T-cell (primary cell): ENCODE data around the gene GAK. TPM values are rescaled to one million over a fixed set of nuclear protein-coding genes. Genes with fewer than 3 reads are reported as not detected.

Source experiments
- ATAC-seq, 4 experiments: fragments of 200-7000 bp in 3 of 4; fragments of 150-1000 bp in 1 of 4; cut with Tn5 transposase; replicated peaks in 1 of 4; 1 replicate in 3 of 4; 2 replicates in 1 of 4; pipeline ENCODE4 v1.10.0; 2021; ENCODE audit warnings: moderate library complexity in 3 of 4, mild to moderate bottlenecking in 2 of 4, moderate number of reproducible peaks in 1 of 4
- CTCF ChIA-PET, 2 donors: fragments of 300-600 bp; sonication (Branson Sonifier 250); formaldehyde crosslinking; loops; one replicate each; lab custom pipeline; 2022; ENCODE audit warnings: antibody characterized with exemption in 2 of 2; lab: Charles Lee
- POLR2A ChIA-PET, 2 donors: fragments of 300-600 bp; sonication (Branson Sonifier 250); formaldehyde crosslinking; loops; one replicate each; lab custom pipeline; 2022; ENCODE audit warnings: antibody characterized with exemption in 2 of 2; lab: Charles Lee
- DNase-seq, 35 experiments: peaks; one replicate each; pipeline versions ENCODE4 v3.0.0 to v3.0.0-alpha.2; 2013 to 2023
- H3K27ac ChIP-seq: one replicate; pipeline ENCODE4 v1.5.1; 2013; ENCODE audit warnings: low read length
- H3K27me3 ChIP-seq, 2 experiments: replicated peaks in 1 of 2; 1 replicate in 1 of 2; 2 replicates in 1 of 2; pipeline versions ENCODE4 v1.6.1 to v1.7.0; 2013; ENCODE audit warnings: low read length in 1 of 2, mixed read lengths in 1 of 2; ENCODE audit not compliant: control insufficient read depth in 2 of 2, insufficient read depth in 2 of 2; ENCODE audit errors: extremely low read depth in 1 of 2
- H3K36me3 ChIP-seq, 2 donors: 1 replicate in 1 of 2; 2 replicates in 1 of 2; pipeline versions ENCODE4 v1.6.1 to v1.7.0; 2013; ENCODE audit warnings: low read length in 1 of 2; ENCODE audit not compliant: control insufficient read depth in 2 of 2, insufficient read depth in 1 of 2; ENCODE audit errors: extremely low read depth in 1 of 2
- H3K4me1 ChIP-seq, 2 experiments: 1 replicate in 1 of 2; 2 replicates in 1 of 2; pipeline versions ENCODE4 v1.6.1 to v1.7.0; 2013; ENCODE audit warnings: low read length in 2 of 2, mixed read lengths in 1 of 2; ENCODE audit not compliant: insufficient read depth in 2 of 2, control insufficient read depth in 1 of 2; ENCODE audit errors: extremely low read depth in 1 of 2
- H3K4me3 ChIP-seq, 2 donors: 1 replicate in 1 of 2; 2 replicates in 1 of 2; pipeline versions ENCODE4 v1.5.1 to v1.7.0; 2013; ENCODE audit warnings: mild to moderate bottlenecking in 2 of 2, low read length in 1 of 2, moderate library complexity in 1 of 2; ENCODE audit not compliant: control insufficient read depth in 1 of 2; ENCODE audit errors: extremely low read depth in 1 of 2
- H3K9me3 ChIP-seq: 2 replicates; pipeline ENCODE4 v1.7.0; 2013
- H3K27ac Mint-ChIP-seq, 2 donors: one replicate each; pipeline ENCODE4 v1.8.0; 2020 to 2021; ENCODE audit warnings: mild to moderate bottlenecking in 2 of 2, mixed read lengths in 2 of 2
- H3K27me3 Mint-ChIP-seq, 2 donors: one replicate each; pipeline ENCODE4 v1.8.0; 2021 to 2022; ENCODE audit warnings: mixed read lengths in 2 of 2
- H3K36me3 Mint-ChIP-seq: one replicate; pipeline ENCODE4 v1.8.0; 2021; ENCODE audit warnings: mixed read lengths
- H3K4me1 Mint-ChIP-seq, 3 donors: one replicate each; pipeline ENCODE4 v1.8.0; 2020 to 2022; ENCODE audit warnings: mixed read lengths in 3 of 3, mild to moderate bottlenecking in 1 of 3
- H3K4me3 Mint-ChIP-seq, 3 donors: one replicate each; pipeline ENCODE4 v1.8.0; 2020 to 2022; ENCODE audit warnings: mild to moderate bottlenecking in 3 of 3, mixed read lengths in 3 of 3, moderate library complexity in 3 of 3
- H3K9me3 Mint-ChIP-seq, 3 donors: one replicate each; pipeline ENCODE4 v1.8.0; 2020 to 2022; ENCODE audit warnings: mixed read lengths in 3 of 3
- WGBS: methylation state at CpG from one replicate; pipeline ENCODE4 v1.1.5; 2013; ENCODE audit warnings: missing lambda C conversion rate; ENCODE audit not compliant: insufficient coverage; 5-methylcytosine and 5-hydroxymethylcytosine counted together
- total RNA-seq, 35 experiments: library from RNA in 6 of 35; stranded (reverse) in 6 of 35; fragments of 120-200 nt in 1 of 35; gene quantifications; one replicate each; pipeline versions ENCODE4 v1.2.1 to v1.2.4 and lab custom pipeline; 2013 to 2026

GAK gene
- total RNA-seq, 5 donors from 2014 or later (not counting 1 experiment from before 2014, with no cell fraction given) = 182 to 225 (median 218) TPM

- H3K9me3 ChIP-seq = no peaks in the 10 kb centered on the region
- Mint-ChIP-seq H3K4me1 (peaks cover 0 to 4% (median 0%) of the 10 kb centered on the region in 3 donors), H3K27ac (no peak overlapping the region), H3K4me3 (no peak overlapping the region), H3K27me3 (no peaks in the 10 kb centered on the region), H3K9me3 (peaks cover 0 to 6% (median 0%) of the 10 kb centered on the region in 3 donors), H3K36me3 (peaks cover 25% of the 10 kb centered on the region)
- no peaks in the 10 kb centered on the region for H3K27me3 ChIP-seq
- no peak for DNase-seq
- H3K4me3 ChIP-seq = no peak overlapping the region
- ATAC-seq = no peak
- WGBS = 95% methylated on average over 7 of the region's 10 CpGs
- H3K27ac ChIP-seq = no peak overlapping the region
- H3K4me1 ChIP-seq = no peaks in the 10 kb centered on the region
- POLR2A ChIA-PET = interaction anchor here in 1 of 2 donors (0.6 kb wide), 1 partner anchor 91 kb away, joined by 3 read pairs; no protein-coding TSS in a partner anchor
- H3K36me3 ChIP-seq = peaks cover 9 to 10% of the 10 kb centered on the region in 2 donors
- CTCF ChIA-PET = no interaction called here
Measured at GRCh38 chr4:844752-845232, 87.3 kb downstream of the GAK start.

GRCh38 chr4:839675-840443, 92.3 kb downstream of the GAK start:
- ATAC-seq = no peak
- peaks cover 0 to 4% (median 0%) of the 10 kb centered on the region in 3 donors for H3K4me1 Mint-ChIP-seq
- Histone ChIP-seq H3K36me3 (no peaks in the 10 kb centered on the region), H3K27ac (no peak overlapping the region), H3K27me3 (peaks cover 0 to 5% of the 10 kb centered on the region in 2 experiments), H3K4me3 (no peak overlapping the region), H3K9me3 (no peaks in the 10 kb centered on the region), H3K4me1 (no peaks in the 10 kb centered on the region)
- no peak overlapping the region for H3K27ac Mint-ChIP-seq
- H3K9me3 Mint-ChIP-seq = peaks cover 0 to 22% (median 8%) of the 10 kb centered on the region in 3 donors
- WGBS = no CpG with 5 or more reads among the region's 4 CpGs
- H3K4me3 Mint-ChIP-seq = no peak overlapping the region
- peaks cover 24% of the 10 kb centered on the region for H3K36me3 Mint-ChIP-seq
- ChIA-PET POLR2A (no interaction called here), CTCF (no interaction called here)
- no peak for DNase-seq
- H3K27me3 Mint-ChIP-seq = no peaks in the 10 kb centered on the region

- no peaks in the 10 kb centered on the region for H3K36me3 ChIP-seq
- H3K27me3 Mint-ChIP-seq = peaks cover 0 to 3% of the 10 kb centered on the region in 2 donors
- peaks cover 0 to 13% of the 10 kb centered on the region in 2 experiments for H3K4me1 ChIP-seq
- H3K27me3 ChIP-seq = peaks cover 0 to 17% of the 10 kb centered on the region in 2 experiments
- H3K9me3 Mint-ChIP-seq = peaks cover 0 to 22% (median 8%) of the 10 kb centered on the region in 3 donors
- no peak overlapping the region for H3K27ac Mint-ChIP-seq
- no peaks in the 10 kb centered on the region for H3K9me3 ChIP-seq
- CTCF ChIA-PET = no interaction called here
- ATAC-seq (no peak), DNase-seq (no peak)
- WGBS = no CpG with 5 or more reads among the region's 1 CpG
- no peak overlapping the region for H3K27ac ChIP-seq
- POLR2A ChIA-PET = no interaction called here
- H3K36me3 Mint-ChIP-seq = peaks cover 18% of the 10 kb centered on the region
- no peak overlapping the region for H3K4me3 Mint-ChIP-seq
- peaks cover 4 to 9% (median 5%) of the 10 kb centered on the region in 3 donors for H3K4me1 Mint-ChIP-seq
- no peak overlapping the region for H3K4me3 ChIP-seq
Measured at GRCh38 chr4:837772-838171, 94.3 kb downstream of the GAK start.

- Histone ChIP-seq H3K36me3 (no peaks in the 10 kb centered on the region), H3K27me3 (peaks cover 0 to 24% of the 10 kb centered on the region in 2 experiments), H3K4me3 (no peak overlapping the region), H3K9me3 (no peaks in the 10 kb centered on the region), H3K4me1 (peaks cover 0 to 15% of the 10 kb centered on the region in 2 experiments), H3K27ac (no peak overlapping the region)
- Mint-ChIP-seq H3K9me3 (peaks cover 0 to 20% (median 8%) of the 10 kb centered on the region in 3 donors), H3K27me3 (peaks cover 0 to 3% of the 10 kb centered on the region in 2 donors), H3K4me1 (peaks cover 4 to 9% (median 5%) of the 10 kb centered on the region in 3 donors), H3K36me3 (peaks cover 13% of the 10 kb centered on the region), H3K4me3 (no peak overlapping the region), H3K27ac (no peak overlapping the region)
- ChIA-PET POLR2A (no interaction called here), CTCF (no interaction called here)
- peak in 1 of 35 experiments; percentile 1 for DNase-seq
- no peak for ATAC-seq
- 91% methylated on average over 19 of the region's 22 CpGs for WGBS
Measured at GRCh38 chr4:836750-837301, 95.3 kb downstream of the GAK start.

GRCh38 chr4:836003-836511, 96.1 kb downstream of the GAK start:
- Histone ChIP-seq H3K27me3 (peaks cover 0 to 31% of the 10 kb centered on the region in 2 experiments), H3K4me3 (no peak overlapping the region), H3K36me3 (no peaks in the 10 kb centered on the region), H3K4me1 (peaks cover 0 to 15% of the 10 kb centered on the region in 2 experiments), H3K9me3 (no peaks in the 10 kb centered on the region), H3K27ac (no peak overlapping the region)
- Mint-ChIP-seq H3K27me3 (peaks cover 0 to 3% of the 10 kb centered on the region in 2 donors), H3K4me1 (peaks cover 4 to 10% (median 5%) of the 10 kb centered on the region in 3 donors), H3K4me3 (no peak overlapping the region), H3K36me3 (peaks cover 9% of the 10 kb centered on the region), H3K9me3 (peaks cover 0 to 16% (median 8%) of the 10 kb centered on the region in 3 donors), H3K27ac (no peak overlapping the region)
- ChIA-PET CTCF (no interaction called here), POLR2A (no interaction called here)
- 97% methylated on average over 28 of the region's 32 CpGs for WGBS
- DNase-seq = peak in 1 of 35 experiments; percentile 1
- no peak for ATAC-seq
